ENCODE results near the gene RGS5. TPM values are rescaled to one million over a fixed set of nuclear protein-coding genes. Genes with fewer than 3 reads are reported as not detected.

RGS5 gene
- total and polyA plus RNA-seq, 8 donors = 48.5 to 141 (median 104) TPM

GRCh38 chr1:163171826-163172225 is 30.9 kb downstream of the RGS5 start:
- H3K9me3 ChIP-seq = no peaks in the 10 kb centered on the region
- no peak for TF ChIP-seq CTCF (IDR thresholded peaks at IDR 0.05)
- H3K27ac ChIP-seq = peak overlapping the region in 1 of 2 donors; percentile 16
- H3K4me3 ChIP-seq = no peak overlapping the region
- H3K36me3 ChIP-seq = no peaks in the 10 kb centered on the region
- H3K27me3 ChIP-seq = no peaks in the 10 kb centered on the region
- intact Hi-C loops (cut with DNase I) = loop anchor here in 1 of 2 donors (10.0 kb wide), 2 partner anchors 287 to 317 kb away; no protein-coding TSS in a partner anchor
- ATAC-seq (no peak), DNase-seq (no peak)
- H3K4me1 ChIP-seq = peaks cover 7 to 15% of the 10 kb centered on the region in 2 donors

- intact Hi-C loops (cut with DNase I) = loop anchor here in 1 of 2 donors (10.0 kb wide), 2 partner anchors 286 to 316 kb away; no protein-coding TSS in a partner anchor
- H3K27me3 ChIP-seq = no peaks in the 10 kb centered on the region
- no peak for ATAC-seq
- DNase-seq = no peak
- no peak overlapping the region for H3K4me3 ChIP-seq
- H3K9me3 ChIP-seq = no peaks in the 10 kb centered on the region
- H3K4me1 ChIP-seq = peaks cover 7 to 15% of the 10 kb centered on the region in 2 donors
- TF ChIP-seq CTCF (IDR thresholded peaks at IDR 0.05) = peak; percentile 20 to 21
- H3K36me3 ChIP-seq = no peaks in the 10 kb centered on the region
- H3K27ac ChIP-seq = no peak overlapping the region
These were observed 31.6 kb downstream of the RGS5 start for GRCh38 chr1:163170975-163171676.

GRCh38 chr1:163170331-163170730 is 32.4 kb downstream of the RGS5 start:
- no peaks in the 10 kb centered on the region for H3K27me3 ChIP-seq
- TF ChIP-seq CTCF (IDR thresholded peaks at IDR 0.05) = no peak
- intact Hi-C loops (cut with DNase I) = loop anchor here in 1 of 2 donors (10.0 kb wide), 2 partner anchors 286 to 316 kb away; no protein-coding TSS in a partner anchor

GRCh38 chr1:163169553-163169952 is 33.2 kb downstream of the RGS5 start:
- H3K27ac ChIP-seq = no peak overlapping the region

More at GRCh38 chr1:163170331-163170730, 32.4 kb downstream of the RGS5 start:
- Histone ChIP-seq H3K36me3 (no peaks in the 10 kb centered on the region), H3K4me3 (no peak overlapping the region), H3K4me1 (peaks cover 7 to 15% of the 10 kb centered on the region in 2 donors), H3K9me3 (no peaks in the 10 kb centered on the region), H3K27ac (no peak overlapping the region)
- DNase-seq (no peak), ATAC-seq (no peak)

More at GRCh38 chr1:163169553-163169952, 33.2 kb downstream of the RGS5 start:
- intact Hi-C loops (cut with DNase I) = no loop called here
- DNase-seq (no peak), ATAC-seq (no peak)
- H3K4me3 ChIP-seq = no peak overlapping the region
- no peaks in the 10 kb centered on the region for H3K36me3 ChIP-seq
- H3K9me3 ChIP-seq = no peaks in the 10 kb centered on the region
- no peaks in the 10 kb centered on the region for H3K27me3 ChIP-seq
- peaks cover 7 to 15% of the 10 kb centered on the region in 2 donors for H3K4me1 ChIP-seq
- TF ChIP-seq CTCF (IDR thresholded peaks at IDR 0.05) = no peak

All from left lung (tissue), 10 donors.